HL-60 (cell line): Measurements from ENCODE around the gene LTBR.

Source experiments
- POLR2AphosphoS5 ChIP-seq: IDR thresholded peaks from 2 replicates; pipeline ENCODE4 v1.6.1; 2012; ENCODE audit warnings: low read depth
- SPI1 ChIP-seq: IDR thresholded peaks from 2 replicates; pipeline ENCODE4 v1.6.1; 2012; ENCODE audit warnings: low read depth, mild to moderate bottlenecking, borderline replicate concordance
- TF ChIP-seq, protein P1 (sequence below): IDR thresholded peaks from 2 replicates; pipeline ENCODE4 v1.6.1; 2012; ENCODE audit warnings: low read depth; ENCODE audit not compliant: insufficient replicate concordance
- TF ChIP-seq, protein P2 (sequence below): IDR thresholded peaks from one replicate; pipeline ENCODE4 v1.5.1; 2011; ENCODE audit warnings: low read length, control low read depth, inconsistent platforms; ENCODE audit not compliant: insufficient read depth

DNA sequence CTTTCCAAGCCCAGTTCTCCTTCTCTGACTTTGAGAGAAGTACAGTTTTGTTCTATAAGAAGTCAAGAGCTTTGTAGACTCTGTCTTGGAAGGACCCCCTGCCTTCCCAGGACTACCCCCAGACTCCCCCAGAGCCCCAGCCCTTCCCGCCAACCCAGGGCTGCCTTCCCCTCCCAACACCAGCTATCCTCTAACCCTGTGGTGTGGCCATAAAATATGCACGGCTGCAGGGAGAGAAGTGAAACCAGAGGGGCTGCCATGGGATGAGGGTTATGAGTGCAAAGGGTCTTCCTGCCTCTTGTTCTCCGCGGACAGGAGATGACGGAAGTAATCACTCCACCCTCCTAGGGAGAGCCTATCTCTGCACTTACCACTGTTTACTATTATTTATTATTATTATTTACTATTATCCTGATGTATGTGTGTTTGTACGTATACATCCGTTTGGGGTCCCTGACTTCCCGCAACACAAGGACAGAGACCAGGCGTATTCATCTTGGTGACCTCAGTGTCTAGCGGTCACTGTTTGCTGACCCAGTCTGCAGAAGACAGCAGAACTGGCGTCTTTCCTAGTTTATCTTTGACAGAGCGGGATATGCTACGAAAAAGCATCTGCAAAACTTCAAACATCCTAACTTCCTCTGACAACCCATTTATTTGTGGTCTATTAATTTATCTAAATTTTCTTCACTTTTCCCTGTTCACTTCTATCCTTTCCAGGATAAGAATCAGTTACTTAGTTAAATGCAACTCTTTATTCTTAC lies 5.1 kb upstream of the LTBR start:
- TF ChIP-seq, protein P1, sequence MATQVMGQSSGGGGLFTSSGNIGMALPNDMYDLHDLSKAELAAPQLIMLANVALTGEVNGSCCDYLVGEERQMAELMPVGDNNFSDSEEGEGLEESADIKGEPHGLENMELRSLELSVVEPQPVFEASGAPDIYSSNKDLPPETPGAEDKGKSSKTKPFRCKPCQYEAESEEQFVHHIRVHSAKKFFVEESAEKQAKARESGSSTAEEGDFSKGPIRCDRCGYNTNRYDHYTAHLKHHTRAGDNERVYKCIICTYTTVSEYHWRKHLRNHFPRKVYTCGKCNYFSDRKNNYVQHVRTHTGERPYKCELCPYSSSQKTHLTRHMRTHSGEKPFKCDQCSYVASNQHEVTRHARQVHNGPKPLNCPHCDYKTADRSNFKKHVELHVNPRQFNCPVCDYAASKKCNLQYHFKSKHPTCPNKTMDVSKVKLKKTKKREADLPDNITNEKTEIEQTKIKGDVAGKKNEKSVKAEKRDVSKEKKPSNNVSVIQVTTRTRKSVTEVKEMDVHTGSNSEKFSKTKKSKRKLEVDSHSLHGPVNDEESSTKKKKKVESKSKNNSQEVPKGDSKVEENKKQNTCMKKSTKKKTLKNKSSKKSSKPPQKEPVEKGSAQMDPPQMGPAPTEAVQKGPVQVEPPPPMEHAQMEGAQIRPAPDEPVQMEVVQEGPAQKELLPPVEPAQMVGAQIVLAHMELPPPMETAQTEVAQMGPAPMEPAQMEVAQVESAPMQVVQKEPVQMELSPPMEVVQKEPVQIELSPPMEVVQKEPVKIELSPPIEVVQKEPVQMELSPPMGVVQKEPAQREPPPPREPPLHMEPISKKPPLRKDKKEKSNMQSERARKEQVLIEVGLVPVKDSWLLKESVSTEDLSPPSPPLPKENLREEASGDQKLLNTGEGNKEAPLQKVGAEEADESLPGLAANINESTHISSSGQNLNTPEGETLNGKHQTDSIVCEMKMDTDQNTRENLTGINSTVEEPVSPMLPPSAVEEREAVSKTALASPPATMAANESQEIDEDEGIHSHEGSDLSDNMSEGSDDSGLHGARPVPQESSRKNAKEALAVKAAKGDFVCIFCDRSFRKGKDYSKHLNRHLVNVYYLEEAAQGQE, result no peak
- TF ChIP-seq, protein P2, sequence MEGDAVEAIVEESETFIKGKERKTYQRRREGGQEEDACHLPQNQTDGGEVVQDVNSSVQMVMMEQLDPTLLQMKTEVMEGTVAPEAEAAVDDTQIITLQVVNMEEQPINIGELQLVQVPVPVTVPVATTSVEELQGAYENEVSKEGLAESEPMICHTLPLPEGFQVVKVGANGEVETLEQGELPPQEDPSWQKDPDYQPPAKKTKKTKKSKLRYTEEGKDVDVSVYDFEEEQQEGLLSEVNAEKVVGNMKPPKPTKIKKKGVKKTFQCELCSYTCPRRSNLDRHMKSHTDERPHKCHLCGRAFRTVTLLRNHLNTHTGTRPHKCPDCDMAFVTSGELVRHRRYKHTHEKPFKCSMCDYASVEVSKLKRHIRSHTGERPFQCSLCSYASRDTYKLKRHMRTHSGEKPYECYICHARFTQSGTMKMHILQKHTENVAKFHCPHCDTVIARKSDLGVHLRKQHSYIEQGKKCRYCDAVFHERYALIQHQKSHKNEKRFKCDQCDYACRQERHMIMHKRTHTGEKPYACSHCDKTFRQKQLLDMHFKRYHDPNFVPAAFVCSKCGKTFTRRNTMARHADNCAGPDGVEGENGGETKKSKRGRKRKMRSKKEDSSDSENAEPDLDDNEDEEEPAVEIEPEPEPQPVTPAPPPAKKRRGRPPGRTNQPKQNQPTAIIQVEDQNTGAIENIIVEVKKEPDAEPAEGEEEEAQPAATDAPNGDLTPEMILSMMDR, result no peak
- TF ChIP-seq POLR2AphosphoS5, result no peak
- TF ChIP-seq SPI1, result no peak
